HG03045 (cell line): ENCODE measurements around the gene SLC22A13.
"Not testable (repeated sequence)": the region's sequence is repeated elsewhere in the genome, so short reads cannot be mapped to it uniquely, and the experiment has no call there.

Experiments
- ATAC-seq: cut with Tn5 transposase; IDR thresholded peaks from one replicate; pipeline ENCODE4 v1.9.1; 2021; ENCODE audit warnings: mild to moderate bottlenecking, moderate library complexity; ENCODE audit not compliant: unreplicated experiment

Gene SLC22A13

DNA sequence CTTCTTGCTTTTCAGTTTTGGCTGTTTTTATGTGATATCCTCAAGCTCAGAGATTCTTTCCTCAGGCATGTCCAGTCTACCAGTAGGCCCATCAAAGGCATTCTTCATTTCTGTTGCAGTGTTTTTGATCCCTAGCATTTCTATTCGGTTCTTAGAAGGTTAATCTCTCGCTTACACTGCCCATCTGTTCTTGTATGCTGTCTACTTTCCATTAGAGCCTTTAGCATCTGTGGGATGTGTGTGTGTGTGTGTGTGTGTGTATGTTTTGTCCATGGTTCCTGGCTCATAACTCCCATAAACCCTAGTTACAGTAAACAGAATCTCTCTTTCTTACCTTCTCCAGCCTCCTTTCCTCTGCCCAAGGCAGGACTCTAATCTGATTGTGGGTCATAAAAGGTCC, 5.1 kb upstream of the SLC22A13 start:
- ATAC-seq = no peak

- no peak for ATAC-seq
Observed at GRCh38 chr3:38264353-38264771, 1.2 kb upstream of the SLC22A13 start.

DNA sequence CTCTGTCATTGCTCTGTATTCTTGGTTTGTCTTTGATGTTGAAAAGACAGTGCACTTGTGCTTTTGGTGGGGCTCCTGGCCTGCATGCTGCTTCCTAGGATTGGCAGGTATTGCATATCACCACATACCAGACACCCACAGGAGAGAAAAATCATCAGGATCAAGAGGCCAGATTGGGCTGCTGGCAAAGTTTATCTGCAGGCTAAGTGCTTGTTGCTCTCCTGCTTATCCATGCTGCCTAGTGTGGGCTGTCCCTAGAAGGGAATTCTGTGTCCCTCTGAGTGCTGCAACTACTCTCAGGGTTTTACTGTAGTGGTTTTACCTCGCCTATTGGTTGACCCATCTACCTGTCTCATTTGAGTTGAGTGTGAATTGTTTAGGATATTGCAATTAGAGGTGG, 833 bp upstream of the SLC22A13 start:
- no peak for ATAC-seq

GRCh38 chr3:38266810-38267209, 1.2 kb downstream of the SLC22A13 start:
- ATAC-seq = no peak

DNA sequence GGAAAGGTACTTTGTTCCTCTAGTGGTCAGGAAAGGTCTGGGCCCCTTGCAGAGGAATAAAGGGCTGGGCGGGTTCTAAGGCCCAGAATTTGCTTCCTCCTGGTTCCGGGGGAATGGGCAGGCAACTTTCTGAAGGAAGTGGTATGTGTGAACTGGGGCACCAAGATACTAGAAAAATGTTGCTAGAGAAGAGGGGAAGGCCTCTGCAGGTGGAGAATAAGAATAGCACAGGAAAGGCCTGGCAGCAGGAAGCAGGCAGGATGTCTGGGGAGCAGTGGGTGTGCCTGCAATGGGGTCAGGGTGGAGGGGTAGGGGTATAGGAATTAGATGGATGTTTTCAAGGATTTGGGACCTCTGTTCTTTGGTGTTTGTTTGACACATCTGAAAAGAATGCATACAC, 2.0 kb downstream of the SLC22A13 start:
- ATAC-seq = no peak

GRCh38 chr3:38268087-38268486, 2.5 kb downstream of the SLC22A13 start:
- ATAC-seq = no peak

DNA sequence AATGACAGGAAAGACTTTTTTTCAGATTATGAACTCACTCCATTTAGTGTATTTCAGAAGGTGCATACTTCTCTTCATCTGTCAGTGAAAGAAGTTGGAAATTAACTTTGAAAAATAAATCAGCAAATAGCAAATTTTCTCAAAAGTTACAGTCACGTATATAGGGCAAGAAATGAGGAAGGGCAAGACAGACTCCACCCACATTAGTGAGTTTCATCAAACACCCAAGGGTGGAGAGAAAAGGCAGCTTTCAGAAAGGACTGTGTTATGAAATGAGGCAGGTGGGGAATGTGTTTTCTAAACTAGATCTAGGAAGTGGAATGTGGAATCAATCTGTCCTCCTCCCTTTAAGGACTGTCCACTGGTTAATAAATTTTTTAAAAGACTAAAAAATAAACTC, 2.9 kb downstream of the SLC22A13 start:
- ATAC-seq = no peak

- ATAC-seq = no peak
Observed at GRCh38 chr3:38270606-38271005, 5.0 kb downstream of the SLC22A13 start.

GRCh38 chr3:38271553-38271952, 5.9 kb downstream of the SLC22A13 start:
- no peak for ATAC-seq

DNA sequence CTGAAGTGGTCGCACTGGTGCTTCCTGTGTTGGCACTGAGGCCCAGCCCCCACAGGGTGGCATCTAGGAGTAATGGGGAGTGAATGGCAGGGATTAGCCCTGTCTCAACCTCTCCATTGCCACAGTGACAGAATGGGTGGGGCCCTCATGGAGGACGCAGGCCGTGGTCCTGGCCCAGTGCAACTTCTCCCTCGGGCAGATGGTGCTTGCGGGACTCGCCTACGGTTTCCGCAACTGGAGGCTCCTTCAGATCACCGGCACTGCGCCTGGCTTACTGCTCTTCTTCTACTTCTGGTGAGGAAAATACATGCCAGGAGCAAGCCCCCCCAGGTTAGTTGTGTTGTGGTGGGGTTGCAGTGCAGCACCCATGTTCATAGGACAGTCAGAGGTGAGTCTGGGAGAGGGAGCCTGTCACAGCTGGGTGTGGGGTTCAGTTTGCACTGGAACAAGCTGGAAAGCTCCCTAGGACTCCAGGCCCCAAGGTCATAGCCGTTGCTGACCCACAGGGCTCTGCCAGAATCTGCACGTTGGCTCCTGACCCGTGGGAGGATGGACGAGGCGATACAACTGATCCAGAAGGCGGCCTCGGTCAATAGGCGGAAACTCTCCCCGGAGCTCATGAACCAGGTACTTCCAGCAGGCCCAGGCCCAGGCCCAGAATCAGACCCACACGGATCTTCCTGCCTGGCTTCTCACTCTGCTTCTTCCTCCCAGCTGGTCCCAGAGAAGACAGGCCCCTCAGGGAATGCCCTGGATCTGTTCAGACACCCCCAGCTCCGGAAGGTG, 9.4 kb downstream of the SLC22A13 start:
- ATAC-seq = no peak

DNA sequence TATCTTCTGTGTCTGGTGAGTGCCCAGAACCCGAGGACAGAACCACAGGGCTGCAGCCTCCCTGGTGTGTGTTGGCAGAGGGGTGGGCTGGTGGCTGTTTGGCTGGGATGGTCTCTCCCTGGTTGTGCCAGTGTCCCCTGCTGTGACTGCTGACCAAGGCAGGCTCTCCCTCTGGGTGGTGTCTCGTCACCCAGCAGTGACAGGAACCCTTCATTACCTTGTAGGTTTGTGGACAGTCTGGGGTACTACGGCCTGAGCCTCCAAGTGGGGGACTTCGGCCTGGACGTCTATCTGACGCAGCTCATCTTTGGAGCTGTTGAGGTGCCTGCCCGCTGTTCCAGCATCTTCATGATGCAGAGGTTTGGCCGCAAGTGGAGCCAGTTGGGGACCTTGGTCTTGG, 10.0 kb downstream of the SLC22A13 start:
- no peak for ATAC-seq

DNA sequence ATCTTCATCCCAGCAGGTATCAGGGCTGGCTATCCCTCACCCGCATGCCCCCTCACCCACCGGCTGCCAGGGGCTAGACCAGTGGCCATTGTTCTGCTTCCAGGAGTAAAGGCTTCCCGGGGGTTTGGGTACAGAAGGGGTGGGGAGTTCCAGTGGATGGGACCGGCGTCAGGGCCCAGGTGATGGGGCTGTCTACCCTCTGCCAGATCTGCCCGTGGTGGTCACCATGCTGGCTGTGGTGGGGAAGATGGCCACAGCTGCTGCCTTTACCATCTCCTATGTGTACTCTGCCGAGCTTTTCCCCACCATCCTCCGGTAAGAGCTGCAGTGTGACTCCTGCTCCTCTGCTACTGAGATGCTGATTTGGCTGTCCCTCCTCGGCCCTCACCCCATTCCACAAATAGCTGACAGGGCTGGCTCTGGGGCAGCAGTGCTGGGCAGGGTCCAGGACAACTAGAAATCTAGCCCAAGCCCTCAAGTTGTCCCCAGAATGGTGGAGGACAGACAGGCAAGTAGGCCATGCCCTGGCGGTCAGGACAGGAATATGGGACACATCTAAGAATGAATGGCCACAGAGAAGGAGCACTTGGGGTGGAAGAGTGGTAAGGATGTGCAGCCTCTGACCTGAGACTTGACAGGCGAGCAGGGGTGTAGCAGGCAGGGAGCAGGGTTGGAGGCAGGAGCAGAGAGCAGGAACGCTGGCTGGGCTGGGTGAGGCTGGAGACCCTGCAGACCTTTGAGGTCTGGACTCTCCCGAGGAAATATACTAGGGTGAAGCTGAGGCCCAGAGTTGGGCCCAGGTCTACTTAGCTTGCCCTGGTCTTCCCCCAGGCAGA, 10.7 kb downstream of the SLC22A13 start:
- ATAC-seq = no peak

DNA sequence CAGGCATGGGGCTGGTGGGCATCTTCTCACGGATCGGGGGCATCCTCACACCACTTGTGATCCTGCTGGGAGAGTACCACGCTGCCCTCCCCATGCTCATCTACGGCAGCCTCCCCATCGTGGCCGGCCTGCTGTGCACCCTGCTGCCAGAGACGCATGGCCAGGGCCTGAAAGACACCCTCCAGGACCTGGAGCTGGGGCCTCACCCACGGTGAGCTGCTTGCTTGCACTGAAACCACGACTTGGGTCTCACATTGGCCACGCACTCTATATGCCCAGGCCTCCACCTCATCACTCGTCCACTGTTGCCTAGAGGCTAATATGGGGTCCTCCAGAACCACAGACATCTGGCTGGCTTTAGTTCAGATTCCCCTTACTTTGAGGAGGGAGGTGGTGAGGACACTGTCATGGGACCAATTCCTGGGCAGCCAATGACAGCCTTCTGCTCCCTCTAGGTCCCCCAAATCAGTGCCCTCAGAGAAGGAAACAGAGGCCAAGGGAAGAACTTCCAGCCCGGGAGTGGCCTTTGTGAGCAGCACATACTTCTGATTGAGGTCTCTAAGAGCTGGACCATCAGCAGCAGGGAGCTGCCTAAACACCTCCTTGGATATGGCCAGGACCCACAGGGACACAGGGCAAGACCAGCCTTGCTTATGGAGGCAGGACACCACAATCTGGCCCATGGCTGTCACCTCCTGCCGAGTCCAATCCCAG, 11.5 kb downstream of the SLC22A13 start:
- ATAC-seq = no peak

DNA sequence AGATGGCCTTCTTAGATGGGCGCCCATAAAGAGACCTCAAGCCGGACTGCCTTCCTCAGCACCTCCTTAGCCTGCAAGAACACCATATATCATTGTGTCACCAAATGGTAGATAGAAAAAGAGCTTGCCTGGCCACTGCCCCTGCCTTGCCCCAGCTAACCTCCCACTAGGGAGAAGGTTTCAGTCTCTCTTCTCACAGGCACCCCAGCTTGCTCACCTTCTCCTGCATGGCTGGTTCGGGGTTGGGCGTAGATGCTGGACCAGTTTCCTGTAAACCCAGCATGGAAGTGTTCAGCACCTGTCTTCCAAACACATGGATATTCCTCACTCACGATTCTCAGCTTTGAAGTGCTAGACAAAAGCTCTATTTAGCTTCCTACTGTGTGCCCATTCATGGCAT, 13.2 kb downstream of the SLC22A13 start:
- no peak for ATAC-seq

- no peak for ATAC-seq
Observed at GRCh38 chr3:38281895-38282686, 16.5 kb downstream of the SLC22A13 start, which contains the start of gene SLC22A14. Gene SLC22A14 (plus strand): TSS chr3:38282294. CDS start chr3:38306027, 23,733 bp downstream.

DNA sequence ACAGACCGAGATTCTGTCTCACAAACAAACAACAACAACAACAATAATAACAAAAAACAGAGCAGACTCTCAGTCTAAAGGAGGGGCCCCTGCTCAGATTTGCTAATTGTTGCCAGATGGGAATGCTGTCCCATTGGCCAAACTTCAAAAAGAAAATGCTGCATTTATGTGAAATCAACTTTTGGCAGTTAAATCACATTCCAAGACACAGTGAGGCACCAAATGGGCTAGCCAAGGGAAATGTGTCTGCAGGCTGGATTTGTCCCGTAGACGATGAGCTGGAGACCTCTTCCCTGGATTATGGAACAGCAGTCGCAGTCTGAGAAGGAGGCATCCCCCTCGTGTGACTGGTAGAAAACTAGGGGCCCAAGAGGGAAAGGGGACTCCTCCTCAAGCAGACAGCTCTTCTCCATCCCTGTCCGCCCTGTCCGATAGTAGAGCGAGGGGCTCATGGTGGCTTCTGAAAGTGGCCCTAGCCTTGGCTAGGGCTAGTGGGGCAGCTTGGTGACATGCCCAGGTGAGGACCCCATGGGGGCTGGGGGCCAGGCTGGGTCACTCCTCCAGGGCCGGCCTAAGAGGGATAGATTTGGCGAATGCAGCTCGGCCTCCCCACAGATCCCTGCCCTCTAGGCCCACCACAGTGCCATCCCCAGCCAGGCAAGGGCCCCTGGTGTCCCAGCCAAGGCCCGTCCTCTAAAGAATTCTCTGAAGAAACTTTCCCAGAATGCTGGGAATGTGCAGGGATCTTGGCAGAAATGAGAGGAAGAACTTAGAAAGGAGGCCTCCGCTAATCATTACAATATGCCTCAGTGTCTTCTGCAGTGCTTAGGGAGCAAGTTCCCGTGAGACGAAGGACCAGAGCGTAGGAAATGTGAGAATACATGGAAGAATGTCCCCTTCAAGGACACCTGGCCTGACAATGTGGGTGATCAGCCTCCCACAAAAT, 18.5 kb downstream of the SLC22A13 start:
- ATAC-seq = no peak

- ATAC-seq = no peak
Observed at GRCh38 chr3:38284756-38285150, 19.1 kb downstream of the SLC22A13 start.

DNA sequence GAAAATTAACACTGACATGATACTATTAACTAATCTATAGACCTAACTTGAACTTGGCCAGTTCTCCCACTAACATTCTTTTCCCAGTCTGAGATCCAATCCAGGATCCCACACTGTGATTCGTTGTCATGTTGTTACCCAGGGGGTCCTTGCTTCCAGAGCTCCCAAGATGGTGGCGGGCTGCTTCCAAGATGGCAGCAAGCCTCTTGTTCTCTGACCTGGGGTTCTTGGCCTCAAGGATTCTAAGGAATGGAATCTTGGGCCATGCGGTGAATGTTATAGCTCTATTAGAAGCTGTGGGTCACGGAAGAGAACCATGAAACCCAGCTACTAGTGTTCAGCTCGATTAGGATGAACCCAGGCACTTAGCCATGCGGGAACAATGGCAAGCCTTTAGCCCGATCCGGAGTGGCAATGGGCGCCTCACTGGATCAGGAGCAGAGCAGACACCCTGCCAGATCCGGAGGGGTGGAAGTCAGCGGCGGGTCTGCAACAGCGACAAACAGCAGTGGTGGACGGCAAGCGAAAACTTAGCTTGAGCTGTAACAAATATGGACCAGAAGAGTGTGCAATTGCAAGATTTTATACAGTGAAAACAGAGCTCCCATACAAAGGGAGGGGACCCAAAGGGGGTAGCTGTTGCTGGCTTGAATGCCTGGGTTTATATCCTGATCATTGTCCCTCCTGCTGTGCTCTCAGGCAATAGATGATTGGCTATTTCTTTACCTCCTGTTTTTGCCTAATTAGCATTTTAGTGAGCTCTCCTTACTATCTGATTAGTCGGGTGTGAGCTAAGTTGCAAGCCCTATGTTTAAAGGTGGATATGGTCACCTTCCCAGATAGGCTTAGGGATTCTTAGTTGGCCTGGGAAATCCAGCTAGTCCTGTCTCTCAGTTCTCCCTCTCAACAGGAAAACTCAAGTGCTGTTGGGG, 23.9 kb downstream of the SLC22A13 start:
- not testable (repeated sequence) for ATAC-seq
